HG02840 (cell line): ENCODE measurements around the gene TSNAXIP1.

ENCODE experiments used
- ATAC-seq: cut with Tn5 transposase; IDR thresholded peaks from one replicate; pipeline ENCODE4 v1.9.1; 2021; ENCODE audit warnings: mild to moderate bottlenecking, moderate library complexity, moderate number of reproducible peaks; ENCODE audit not compliant: unreplicated experiment, low FRiP score

The TSNAXIP1 gene

DNA sequence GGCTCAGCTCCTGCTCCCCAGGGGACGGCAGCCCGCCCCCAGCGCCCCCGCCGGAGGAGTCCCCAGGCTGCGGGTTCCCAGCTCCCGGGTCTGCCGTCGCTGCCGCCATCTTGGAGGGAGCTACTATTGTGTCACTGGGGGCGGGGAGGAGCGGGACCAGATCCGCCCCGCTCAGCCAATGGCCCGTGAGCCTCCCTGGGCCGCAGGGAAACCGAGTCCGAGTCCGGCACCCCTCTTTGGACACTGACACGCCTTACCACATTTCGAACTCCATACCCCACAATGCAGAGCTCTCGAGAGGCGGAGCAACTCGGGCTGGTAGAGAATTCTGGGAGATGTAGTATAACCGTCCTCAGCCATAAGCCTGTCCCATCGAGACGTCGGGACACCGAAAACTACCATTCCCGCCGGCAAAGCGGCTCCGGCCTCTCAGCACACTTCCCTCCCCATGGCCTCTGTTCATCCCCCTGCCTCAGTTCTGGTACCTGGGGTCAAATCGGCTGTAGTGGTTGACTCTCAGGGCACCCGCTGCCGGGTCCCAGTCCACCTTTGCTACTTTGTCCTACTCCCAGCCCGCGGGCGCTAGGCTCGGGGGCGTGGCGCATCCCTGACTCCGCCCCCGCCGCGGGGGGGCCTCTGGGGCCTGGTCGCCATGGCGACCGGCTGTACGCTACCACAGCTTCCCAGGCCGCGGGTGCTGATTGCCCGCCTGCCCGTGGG lies at the start of gene TSNAXIP1, which contains the start of gene RANBP10:
TSNAXIP1 (plus strand) TSS at position 462 of the 720 bp plus-strand sequence. CDS start 261 bp downstream, outside the sequence.
RANBP10 (minus strand) TSS at position 133 of the 720 bp plus-strand sequence; CDS start at position 109, 24 bp downstream.
- ATAC-seq = peak; percentile 87

DNA sequence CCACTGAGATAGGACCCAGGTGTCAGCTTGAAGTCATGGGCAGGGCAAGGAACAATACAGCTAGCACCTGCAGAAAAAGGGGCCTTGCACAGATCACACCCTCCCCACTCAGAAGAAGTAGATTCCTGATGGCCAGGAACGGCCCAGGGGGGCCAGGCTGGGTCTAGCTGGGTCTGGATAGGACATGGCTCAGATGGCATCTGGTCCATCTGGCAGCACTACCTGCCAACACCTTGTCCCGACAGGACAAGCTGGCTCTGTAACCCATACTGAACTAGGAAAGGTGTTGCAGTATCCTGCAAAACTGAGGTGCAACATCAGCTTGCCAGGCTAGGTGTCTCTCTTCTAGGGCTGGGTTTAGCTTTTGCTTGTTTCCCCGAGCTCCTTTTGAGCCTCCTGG lies 48.7 kb upstream of the TSNAXIP1 start:
- no peak for ATAC-seq

DNA sequence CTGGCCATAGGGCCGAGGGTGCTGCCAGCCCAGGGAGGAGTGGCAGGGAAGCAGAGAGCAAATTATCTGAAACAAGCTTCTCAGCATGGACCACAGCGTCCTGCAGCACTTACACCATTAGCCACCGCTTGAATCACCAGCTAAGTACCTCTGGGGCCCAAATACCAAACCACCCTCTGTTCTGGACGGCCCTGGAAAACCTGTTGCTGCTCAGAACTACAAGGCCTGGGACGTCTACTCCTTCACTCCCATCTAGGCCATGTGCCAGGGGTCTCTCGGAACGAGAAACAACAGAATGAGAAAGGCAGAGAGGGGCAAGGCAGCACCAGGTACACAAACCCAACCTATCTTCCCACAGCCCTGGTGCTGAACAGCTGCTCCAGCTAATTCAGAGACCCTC lies 47.7 kb upstream of the TSNAXIP1 start:
- no peak for ATAC-seq

DNA sequence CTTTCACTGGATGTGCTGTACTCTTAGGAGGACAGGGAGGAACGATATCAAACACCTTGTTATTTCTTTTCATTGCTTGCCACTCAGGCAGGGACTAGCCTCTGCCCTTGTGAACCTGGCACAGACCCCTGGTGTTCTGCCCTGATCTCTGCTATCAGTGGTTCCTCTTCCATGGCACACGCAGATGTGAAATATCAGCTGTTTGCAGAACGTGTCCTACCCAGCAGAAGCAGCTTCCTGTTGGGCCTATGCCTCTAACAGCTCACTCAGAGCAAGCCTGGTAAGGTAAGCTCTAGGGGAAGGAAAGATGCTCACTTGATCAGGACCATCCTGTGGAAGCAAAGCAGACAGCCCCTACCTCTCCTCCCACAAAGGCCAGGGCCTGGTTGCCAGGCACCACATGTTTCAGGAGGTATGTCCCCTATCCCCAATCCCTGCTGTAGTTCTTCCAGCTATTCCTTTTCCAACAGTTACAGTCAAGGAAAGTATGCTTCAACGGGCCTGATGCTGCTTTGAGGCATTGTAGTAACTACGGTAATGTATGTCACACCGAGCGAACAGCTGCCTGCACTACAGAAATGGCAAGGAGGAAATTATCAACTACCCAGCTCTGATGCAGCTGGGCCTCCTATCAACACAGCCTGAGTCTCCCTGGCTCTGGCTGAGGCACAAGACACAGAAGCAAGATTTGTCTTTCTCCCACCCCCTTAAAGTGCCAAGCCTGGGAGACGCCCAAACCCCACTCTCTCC lies 46.3 kb upstream of the TSNAXIP1 start:
- no peak for ATAC-seq

DNA sequence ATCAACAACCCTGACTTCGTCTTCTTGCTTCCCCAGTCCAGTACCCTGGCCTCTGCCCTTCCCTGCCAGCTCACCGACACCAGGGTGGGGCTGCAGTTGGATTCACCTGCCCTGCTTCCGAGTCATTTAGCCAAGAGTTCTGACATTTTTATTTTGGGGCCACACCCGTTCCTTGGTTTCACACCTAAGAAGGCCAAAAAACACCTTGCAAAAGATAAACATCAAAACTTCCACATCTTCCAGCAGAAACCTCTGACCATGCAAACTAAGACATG lies 45.8 kb upstream of the TSNAXIP1 start:
- ATAC-seq = no peak

- no peak for ATAC-seq
Observed at GRCh38 chr16:67761924-67762323, 44.8 kb upstream of the TSNAXIP1 start.

GRCh38 chr16:67762385-67762784 lies 44.3 kb upstream of the TSNAXIP1 start:
- no peak for ATAC-seq

DNA sequence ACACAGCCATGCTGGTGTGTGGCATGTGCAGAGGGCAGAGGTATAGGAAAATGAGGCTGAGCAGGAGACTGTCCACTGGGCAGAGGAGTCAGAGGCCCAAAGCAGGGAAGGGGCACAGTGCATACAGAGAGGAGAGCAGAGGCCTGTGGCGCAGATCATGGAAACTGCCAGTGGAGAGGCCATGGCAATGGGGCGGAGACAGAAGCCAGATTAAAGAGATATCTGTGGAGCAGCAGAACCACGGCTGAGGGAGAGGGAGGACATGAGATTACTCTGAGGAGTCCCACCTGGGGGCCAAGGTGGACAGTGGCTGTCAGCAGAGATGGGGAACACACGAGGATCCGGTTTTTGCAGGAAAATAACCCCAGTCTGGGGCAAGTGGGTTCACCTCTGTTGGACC lies 43.6 kb upstream of the TSNAXIP1 start:
- ATAC-seq = no peak

GRCh38 chr16:67764158-67764667 lies 42.5 kb upstream of the TSNAXIP1 start:
- ATAC-seq = no peak

DNA sequence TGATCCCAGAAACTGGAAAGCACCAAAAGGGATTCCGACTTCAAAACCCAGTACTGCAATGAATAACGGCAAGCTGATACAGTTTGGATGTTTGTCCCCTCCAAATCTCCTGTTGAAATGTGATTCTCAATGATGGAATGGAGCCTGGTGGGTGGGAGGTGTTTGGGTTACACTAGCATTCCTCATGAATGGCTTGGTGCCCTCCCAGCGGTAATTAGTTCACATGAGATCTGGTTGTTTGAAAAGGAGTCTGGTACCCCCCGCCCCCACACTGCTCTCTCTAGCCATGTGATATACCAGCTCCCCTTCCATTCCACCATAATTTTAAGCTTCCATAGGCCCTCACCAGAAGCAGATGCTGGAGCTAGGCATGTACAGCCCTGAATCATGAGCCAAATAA lies 40.4 kb upstream of the TSNAXIP1 start:
- ATAC-seq = no peak

GRCh38 chr16:67767953-67768352 lies 38.7 kb upstream of the TSNAXIP1 start:
- no peak for ATAC-seq

DNA sequence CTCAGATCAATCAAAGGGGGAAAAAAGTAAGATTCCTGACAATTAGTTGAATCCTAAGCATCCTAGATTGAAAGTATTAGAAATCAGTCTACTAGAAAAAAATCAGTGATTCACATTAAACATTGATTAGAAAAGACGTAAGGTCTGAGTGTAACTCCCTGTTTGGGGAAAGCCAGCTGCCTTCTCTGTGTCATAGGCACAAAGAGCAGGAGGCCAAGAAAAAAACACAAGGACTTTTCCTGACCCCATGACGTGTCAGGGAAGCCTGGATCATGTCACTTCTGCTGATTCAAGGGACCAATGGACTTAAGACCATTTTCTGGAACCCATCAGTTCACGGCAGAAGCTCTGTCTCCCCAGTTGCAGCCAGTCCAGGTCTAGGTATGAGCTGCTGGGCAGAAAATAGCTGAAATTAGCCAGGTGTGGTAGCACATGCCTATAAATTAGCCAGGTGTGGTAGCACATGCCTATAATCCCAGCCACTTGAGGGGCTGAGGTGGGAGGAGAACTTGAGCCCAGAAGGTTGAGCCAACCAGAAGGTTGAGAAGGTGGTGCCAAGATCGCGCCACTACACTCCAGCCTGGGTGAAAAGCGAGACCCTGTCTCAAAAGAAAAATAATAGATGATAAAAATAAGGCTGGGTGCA lies 36.2 kb upstream of the TSNAXIP1 start:
- no peak for ATAC-seq

GRCh38 chr16:67773099-67773498 lies 33.6 kb upstream of the TSNAXIP1 start:
- ATAC-seq = no peak

- no peak for ATAC-seq
Observed at GRCh38 chr16:67773569-67774456, 32.9 kb upstream of the TSNAXIP1 start.

DNA sequence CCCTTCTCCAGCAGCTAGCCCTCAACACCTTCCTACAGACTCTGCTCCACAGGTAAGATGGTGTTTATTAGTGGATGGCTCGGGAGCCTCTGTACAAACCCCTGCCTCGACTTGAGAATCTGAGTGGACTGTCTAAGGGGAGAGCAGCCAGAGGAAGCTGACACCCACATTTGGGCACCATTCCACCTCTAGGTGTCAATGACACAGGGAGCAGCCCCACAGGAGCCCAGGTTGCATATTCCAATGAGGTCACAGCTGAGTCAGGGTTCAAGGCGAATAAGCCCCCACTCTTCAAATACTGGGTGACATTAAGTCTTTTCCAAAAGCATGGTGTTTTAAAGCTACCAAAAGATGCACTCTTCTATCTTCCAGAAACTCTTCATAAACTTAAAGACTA lies 32.2 kb upstream of the TSNAXIP1 start:
- ATAC-seq = no peak

DNA sequence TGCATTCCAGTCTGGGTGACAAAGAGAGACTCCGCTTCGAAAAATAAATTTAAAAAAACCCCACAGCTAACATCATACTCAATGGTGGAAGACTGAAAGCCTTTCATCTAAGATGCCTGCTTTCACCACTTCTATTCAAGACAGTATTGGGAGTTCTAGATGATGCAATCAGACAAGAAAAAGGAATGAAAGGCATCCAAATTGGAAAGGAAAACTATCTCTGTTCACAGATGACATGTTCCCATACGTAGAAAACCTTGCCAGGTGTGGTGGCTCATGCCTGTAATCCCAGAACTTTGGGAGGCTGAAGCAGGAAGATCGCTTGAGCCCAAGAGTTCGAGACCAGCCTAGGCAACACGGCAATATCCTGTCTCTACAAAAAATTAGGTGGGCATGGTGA lies 31.4 kb upstream of the TSNAXIP1 start:
- ATAC-seq = no peak

DNA sequence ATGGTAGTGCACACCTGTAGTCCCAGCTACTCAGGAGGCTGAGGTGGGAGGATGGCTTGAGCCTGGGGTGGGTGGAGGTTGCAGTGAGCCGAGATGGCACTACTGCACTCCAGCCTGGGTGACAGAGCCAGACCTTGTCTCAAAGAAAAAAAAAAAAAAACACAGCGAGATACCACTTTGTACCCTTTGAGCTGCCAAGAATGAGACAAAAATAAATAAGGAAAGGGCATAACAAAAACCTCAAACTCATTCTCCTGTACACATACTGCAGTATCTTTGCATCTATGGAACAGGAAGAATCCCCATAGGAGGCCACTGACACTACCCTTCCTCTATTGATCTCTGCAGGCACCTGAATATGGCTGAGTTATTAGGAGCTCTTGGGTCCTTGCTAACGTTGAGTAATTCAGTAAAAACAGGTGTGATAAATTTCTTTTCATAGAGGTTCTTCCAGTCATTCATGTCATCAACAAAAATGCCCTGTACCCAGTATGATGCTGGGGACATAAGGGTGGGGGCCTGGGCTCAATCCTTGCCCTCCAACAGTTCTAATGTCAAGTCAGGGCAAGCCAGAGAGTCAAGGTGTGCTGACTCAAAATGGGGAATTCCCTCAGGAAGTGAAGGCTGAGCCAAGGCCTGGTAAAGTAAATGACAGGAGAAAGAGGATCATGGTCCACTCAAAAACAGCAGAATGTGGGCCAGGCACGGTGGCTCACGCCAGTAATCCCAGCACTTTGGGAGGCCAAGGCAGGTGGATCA lies 27.3 kb upstream of the TSNAXIP1 start:
- ATAC-seq = no peak

DNA sequence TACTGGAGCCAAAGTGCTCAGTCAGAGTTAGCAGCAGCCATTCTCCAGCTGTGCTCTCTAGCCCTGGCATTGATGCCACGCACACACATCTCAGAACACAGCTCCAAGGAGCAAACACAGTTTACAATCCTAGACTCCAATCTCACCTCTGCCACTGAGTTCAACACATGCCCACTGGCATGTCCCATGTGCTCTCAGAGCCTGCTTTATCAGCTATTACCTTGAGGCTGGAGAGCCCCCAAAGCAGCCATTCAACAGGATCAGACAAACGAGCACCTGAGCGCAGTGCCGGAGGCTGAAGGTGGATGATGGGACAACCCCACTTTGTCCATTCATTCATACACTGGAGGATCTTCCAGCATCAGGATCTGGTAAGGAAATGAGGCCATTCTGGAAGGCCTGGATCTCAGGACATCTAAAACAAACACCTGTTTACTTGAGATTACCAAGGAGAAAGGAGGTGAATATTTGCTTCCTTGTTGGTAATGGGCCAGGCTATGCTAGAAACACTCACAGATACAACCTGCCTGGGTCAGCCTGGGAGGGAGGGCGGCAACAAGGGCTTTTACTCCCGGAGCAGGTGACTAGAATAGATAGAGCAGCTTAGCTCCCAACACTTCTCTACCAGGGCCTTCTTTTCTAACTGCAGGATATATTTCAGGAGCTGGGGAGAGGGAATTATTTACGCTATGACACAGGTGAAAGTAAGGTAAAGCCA lies 25.7 kb upstream of the TSNAXIP1 start:
- ATAC-seq = no peak

- no peak for ATAC-seq
Observed at GRCh38 chr16:67781565-67781921, 25.1 kb upstream of the TSNAXIP1 start.
